Brain microvascular endothelial cell (primary cell): ENCODE measurements around the gene GATM.

ENCODE experiments used
- DNase-seq: peaks from one replicate; pipeline ENCODE4 v3.0.0-alpha.2; 2020
- H3K27ac ChIP-seq: fragments of 250-450 bp; sonication (Bioruptor Pico); 2 replicates; pipeline ENCODE4 v1.5.1; 2020; ENCODE audit warnings: mild to moderate bottlenecking, moderate library complexity
- H3K27me3 ChIP-seq: fragments of 250-450 bp; sonication (Bioruptor Pico); replicated peaks from 2 replicates; pipeline ENCODE4 v1.5.1; 2020; ENCODE audit warnings: mild to moderate bottlenecking
- H3K36me3 ChIP-seq: fragments of 250-450 bp; sonication (Bioruptor Pico); replicated peaks from 2 replicates; pipeline ENCODE4 v1.5.1; 2020; ENCODE audit warnings: mild to moderate bottlenecking
- H3K4me3 ChIP-seq: 2 replicates; pipeline ENCODE4 v1.5.1; 2011; ENCODE audit warnings: low read depth, mild to moderate bottlenecking, control low read depth, low read length, moderate library complexity
- in situ Hi-C: cut with HindIII; loops from 2 replicates; pipeline ENCODE4 v1.10.0; 2017; ENCODE audit warnings: low sequenced_read_pairs, low pct_ligation_motif_present
- TF ChIP-seq, protein P1 (sequence below): IDR thresholded peaks from 2 replicates; pipeline ENCODE4 v1.5.1; 2011; ENCODE audit warnings: low read depth, mild to moderate bottlenecking, moderate library complexity, low read length, control low read depth, inconsistent platforms; ENCODE audit errors: missing control alignments

Gene GATM

DNA sequence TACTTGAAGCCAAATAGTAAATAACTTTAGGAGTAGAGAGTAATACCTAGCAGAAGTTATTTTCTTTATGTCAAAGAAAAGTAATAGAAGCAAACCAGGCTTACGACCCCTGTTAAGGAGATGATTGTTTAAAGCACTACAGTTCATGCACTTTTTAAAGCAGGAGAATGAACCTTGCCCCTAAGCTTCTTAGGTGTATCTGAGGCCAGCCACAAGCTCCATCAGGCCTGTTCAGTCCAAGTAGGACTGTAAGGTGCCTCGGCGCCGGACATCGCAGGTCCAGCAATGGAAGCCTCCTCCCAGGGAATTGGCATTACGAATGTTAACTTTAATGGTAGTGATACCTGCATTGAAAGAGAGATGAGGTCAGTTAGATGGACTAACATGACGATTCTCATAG is 16.5 kb downstream of the GATM start:
- Histone ChIP-seq H3K36me3 (no peaks in the 10 kb centered on the region), H3K4me3 (no peak overlapping the region), H3K27ac (no peak overlapping the region), H3K27me3 (no peaks in the 10 kb centered on the region)
- in situ Hi-C loops, result no loop called here
- TF ChIP-seq, protein P1, sequence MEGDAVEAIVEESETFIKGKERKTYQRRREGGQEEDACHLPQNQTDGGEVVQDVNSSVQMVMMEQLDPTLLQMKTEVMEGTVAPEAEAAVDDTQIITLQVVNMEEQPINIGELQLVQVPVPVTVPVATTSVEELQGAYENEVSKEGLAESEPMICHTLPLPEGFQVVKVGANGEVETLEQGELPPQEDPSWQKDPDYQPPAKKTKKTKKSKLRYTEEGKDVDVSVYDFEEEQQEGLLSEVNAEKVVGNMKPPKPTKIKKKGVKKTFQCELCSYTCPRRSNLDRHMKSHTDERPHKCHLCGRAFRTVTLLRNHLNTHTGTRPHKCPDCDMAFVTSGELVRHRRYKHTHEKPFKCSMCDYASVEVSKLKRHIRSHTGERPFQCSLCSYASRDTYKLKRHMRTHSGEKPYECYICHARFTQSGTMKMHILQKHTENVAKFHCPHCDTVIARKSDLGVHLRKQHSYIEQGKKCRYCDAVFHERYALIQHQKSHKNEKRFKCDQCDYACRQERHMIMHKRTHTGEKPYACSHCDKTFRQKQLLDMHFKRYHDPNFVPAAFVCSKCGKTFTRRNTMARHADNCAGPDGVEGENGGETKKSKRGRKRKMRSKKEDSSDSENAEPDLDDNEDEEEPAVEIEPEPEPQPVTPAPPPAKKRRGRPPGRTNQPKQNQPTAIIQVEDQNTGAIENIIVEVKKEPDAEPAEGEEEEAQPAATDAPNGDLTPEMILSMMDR, result no peak
- DNase-seq, result no peak

DNA sequence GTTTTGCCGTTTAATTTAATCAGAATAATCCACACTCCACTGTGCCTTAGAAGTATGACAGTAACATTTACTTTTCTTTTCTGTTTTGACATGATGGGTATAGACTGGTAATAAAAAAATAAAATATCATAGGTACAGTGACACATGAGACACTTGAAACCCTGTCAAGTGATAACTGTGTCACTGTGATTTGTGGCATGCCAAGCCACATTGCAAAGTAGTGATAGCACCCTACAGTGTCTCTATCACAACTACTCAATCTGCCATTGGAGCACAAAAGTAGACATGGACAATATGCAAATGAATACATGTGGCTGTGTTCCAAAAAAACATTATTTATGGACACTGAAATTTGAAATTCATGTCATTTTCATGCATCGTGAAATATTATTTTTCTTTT is 22.5 kb downstream of the GATM start:
- Histone ChIP-seq H3K27me3 (no peaks in the 10 kb centered on the region), H3K36me3 (no peaks in the 10 kb centered on the region), H3K4me3 (no peak overlapping the region), H3K27ac (no peak overlapping the region)
- DNase-seq, result no peak
- TF ChIP-seq, protein P1, result no peak
- in situ Hi-C loops, result no loop called here

DNA sequence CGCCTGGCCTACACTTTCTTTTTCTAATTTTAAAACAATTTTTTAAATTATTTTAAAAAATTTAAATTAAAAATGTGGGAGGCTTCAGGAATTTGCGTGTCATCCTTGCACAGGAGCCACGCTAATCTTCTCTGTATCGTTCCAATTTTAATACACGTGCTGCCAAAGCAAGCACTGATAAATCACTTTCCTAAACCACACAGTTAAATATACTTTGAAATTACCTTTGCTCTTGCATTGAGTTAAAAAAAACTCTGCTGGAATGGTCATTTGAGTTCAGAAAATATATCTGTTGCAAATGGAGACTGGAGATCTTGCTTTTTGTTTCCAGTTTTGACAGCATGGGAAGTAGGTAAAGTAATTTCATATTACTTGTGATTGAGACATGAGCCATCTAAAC is 23.6 kb downstream of the GATM start:
- DNase-seq, result no peak
- in situ Hi-C loops, result no loop called here
- Histone ChIP-seq H3K36me3 (no peaks in the 10 kb centered on the region), H3K27ac (no peak overlapping the region), H3K27me3 (no peaks in the 10 kb centered on the region), H3K4me3 (no peak overlapping the region)
- TF ChIP-seq, protein P1, result no peak

DNA sequence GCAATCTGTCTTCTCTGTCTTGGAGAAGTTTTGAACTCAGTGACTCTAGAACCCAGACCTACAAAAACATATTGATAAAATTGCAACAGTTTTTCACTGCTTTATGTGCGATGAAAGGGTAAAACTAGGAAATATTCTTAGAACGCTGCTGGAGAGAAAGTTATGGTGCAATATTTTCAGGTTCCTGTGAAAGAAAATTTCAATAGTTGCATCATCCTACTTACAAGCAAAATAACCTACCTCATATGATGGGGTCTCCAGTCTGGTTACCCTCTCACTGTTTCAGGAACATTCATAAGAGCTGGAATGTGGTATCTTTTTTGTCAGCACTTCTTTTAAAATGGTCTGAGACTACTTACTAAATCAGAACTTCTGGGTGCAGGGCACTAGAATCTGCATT is 27.1 kb downstream of the GATM start:
- in situ Hi-C loops, result no loop called here
- Histone ChIP-seq H3K36me3 (no peaks in the 10 kb centered on the region), H3K27me3 (no peaks in the 10 kb centered on the region), H3K4me3 (no peak overlapping the region), H3K27ac (no peak overlapping the region)
- TF ChIP-seq, protein P1, result no peak
- DNase-seq, result no peak

DNA sequence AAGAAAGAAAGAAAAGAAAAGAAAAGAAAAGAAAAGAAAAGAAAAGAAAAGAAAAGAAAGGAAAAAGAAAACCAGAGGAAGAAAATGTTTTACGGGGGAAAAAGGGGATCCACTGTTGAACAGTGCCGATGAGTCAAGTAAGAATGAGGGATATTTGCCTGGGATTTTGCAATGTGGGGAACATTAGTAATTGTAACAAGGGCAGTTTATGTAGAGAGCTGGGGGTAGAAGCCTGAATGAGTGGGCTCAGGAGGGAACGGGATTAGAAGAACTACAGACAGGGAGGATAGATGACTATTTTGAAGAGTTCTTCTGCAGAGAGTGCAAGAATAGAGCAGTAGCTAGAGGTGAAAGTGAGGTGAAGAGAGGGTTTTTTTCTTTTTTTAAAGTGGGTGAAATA is 28.7 kb downstream of the GATM start:
- H3K27me3 ChIP-seq, result no peaks in the 10 kb centered on the region
- in situ Hi-C loops, result no loop called here
- H3K27ac ChIP-seq, result no peak overlapping the region
- no peak for DNase-seq
- H3K4me3 ChIP-seq, result no peak overlapping the region
- no peaks in the 10 kb centered on the region for H3K36me3 ChIP-seq
- TF ChIP-seq, protein P1, result no peak

DNA sequence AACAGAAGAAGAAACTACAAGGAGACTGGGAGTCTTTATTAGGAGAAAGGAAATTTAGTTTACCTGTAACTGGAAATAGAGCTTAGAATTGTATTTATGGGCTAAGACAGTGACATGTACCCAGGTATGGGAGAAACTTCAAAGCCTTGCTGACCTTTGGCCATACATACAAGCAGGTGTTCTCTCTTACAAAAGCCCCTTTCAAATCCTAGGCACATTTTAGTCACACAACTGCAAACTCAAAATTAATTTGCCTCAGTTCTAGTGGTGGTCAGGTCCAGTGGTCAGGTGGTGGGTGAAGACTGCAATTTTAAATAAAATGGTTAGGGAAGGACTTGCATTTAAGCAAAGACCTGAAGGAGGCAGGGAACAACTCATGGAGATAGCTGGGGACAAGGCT is 30.4 kb downstream of the GATM start:
- Histone ChIP-seq H3K36me3 (no peaks in the 10 kb centered on the region), H3K4me3 (no peak overlapping the region), H3K27me3 (no peaks in the 10 kb centered on the region), H3K27ac (no peak overlapping the region)
- in situ Hi-C loops, result no loop called here
- no peak for DNase-seq
- TF ChIP-seq, protein P1, result no peak
